Measurements from ENCODE around the gene SHISAL2B. TPM values are rescaled to one million over a fixed set of nuclear protein-coding genes. Genes with fewer than 3 reads are reported as not detected.

SHISAL2B gene
- total RNA-seq (2021): 11.1 to 15.2 TPM (median 14.8 TPM) in 3 replicates
- percentile 76 among the genes with signal in this experiment for Bru-seq, nascent RNA
- long read RNA-seq, experiment 1, transcript SHISAL2B-203 (4 exons, 846 nt): minor isoform, 9 of 34 reads
- long read RNA-seq, experiment 1, transcript SHISAL2B-201 (3 exons, 847 nt): major isoform, 17 of 34 reads
- long read RNA-seq, experiment 1, partial matches to known transcripts: 1 of 34 reads
- long read RNA-seq, experiment 1, other reads (novel, unspliced or antisense): 5 of 34 reads
- long read RNA-seq, experiment 2, transcript SHISAL2B-201 (3 exons, 847 nt): major isoform, 6 of 16 reads
- long read RNA-seq, experiment 2, partial matches to known transcripts: 0 of 16 reads
- long read RNA-seq, experiment 2, other reads (novel, unspliced or antisense): 5 of 16 reads
- long read RNA-seq, experiment 3, transcript SHISAL2B-201 (3 exons, 847 nt): minor isoform, 7 of 18 reads
- long read RNA-seq, experiment 3, transcript SHISAL2B-203 (4 exons, 846 nt): major isoform, 8 of 18 reads
- long read RNA-seq, experiment 3, partial matches to known transcripts: 0 of 18 reads
- long read RNA-seq, experiment 3, other reads (novel, unspliced or antisense): 2 of 18 reads

DNA sequence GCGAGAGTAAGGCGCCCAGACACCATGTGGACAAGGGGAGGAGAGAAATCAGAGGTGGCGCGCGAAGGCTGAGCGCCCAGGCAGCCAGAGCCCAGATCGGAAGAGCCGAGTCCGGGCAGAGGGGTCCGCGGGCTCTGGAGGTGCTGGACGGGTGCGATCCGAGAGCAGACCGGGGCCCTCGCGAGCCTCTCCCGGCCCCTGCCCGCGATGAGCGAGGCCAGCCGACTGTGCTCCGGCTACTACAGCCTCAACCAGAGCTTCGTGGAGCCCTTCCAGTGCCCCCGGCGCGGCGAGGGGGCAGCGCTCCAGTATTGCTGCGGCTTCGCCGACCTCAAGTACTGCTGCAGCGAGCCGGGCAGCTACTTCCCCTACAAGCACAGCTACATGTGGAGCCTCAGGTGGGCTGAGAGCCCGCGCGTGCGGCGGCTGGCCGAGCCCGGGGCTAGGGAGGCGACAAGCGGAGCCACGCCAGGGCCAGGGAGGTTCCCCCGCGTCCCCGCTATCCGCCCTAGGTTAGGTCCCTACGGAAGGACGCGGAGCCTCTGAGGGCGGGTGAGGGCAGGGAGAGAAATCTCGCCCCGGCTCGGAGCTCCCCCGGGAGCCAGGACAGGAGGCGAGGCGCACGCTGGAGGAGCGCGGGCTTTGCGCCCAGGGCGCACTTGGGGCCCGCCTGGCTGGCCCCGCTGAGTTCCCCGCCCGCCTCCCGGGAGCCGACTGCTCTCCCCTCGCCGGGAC lies at the start of gene SHISAL2B:
Gene SHISAL2B, plus strand, starts transcription at position 87 of the 735 bp plus-strand sequence. Its CDS starts 121 bp downstream, at position 208.
- Mint-ChIP-seq H3K4me1 (peaks cover 48% of the 10 kb centered on the region), H3K4me3 (peak within 1 kb of the TSS; percentile 85), H3K27me3 (ENCODE audit: low read depth) (peaks cover 15% of the 10 kb centered on the region), H3K36me3 (peaks cover 20% of the 10 kb centered on the region), H3K27ac (peak within 1 kb of the TSS; percentile 85), H3K9me3 (peaks cover 14% of the 10 kb centered on the region)
- ATAC-seq (peak; percentile 72), DNase-seq (ENCODE audit: low spot score) (peak; percentile 68)
- ChIA-PET CTCF (interaction anchor here (1.5 to 2.7 kb wide), 2 partner anchors 8 to 10 kb away, joined by 4 to 22 read pairs; no protein-coding TSS in a partner anchor), POLR2A (interaction anchor here (0.9 to 2.3 kb wide), 3 partner anchors 11 to 77 kb away, joined by 3 to 12 read pairs (median 3); partner anchors contain the start of genes CWC27 and SREK1IP1)
- no peak for TF ChIP-seq FOXJ3 (CRISPR knock-in tag; IDR thresholded peaks at IDR 0.05; ENCODE audit: borderline replicate concordance)
- TF ChIP-seq ESRRA (CRISPR knock-in tag; IDR thresholded peaks at IDR 0.05; ENCODE audit: borderline replicate concordance): 0 out of 2 replicates have a peak, but pooled peaks have one; percentile 53
- TF ChIP-seq, protein P1, sequence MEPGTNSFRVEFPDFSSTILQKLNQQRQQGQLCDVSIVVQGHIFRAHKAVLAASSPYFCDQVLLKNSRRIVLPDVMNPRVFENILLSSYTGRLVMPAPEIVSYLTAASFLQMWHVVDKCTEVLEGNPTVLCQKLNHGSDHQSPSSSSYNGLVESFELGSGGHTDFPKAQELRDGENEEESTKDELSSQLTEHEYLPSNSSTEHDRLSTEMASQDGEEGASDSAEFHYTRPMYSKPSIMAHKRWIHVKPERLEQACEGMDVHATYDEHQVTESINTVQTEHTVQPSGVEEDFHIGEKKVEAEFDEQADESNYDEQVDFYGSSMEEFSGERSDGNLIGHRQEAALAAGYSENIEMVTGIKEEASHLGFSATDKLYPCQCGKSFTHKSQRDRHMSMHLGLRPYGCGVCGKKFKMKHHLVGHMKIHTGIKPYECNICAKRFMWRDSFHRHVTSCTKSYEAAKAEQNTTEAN (CRISPR knock-in tag; IDR thresholded peaks at IDR 0.05): peak; percentile 95
- TF ChIP-seq ETV6 (CRISPR knock-in tag; IDR thresholded peaks at IDR 0.05): peak; percentile 38; the same call in 1 of the 2 replicates
- no peak for TF ChIP-seq ZNF396 (CRISPR knock-in tag; IDR thresholded peaks at IDR 0.05; ENCODE audit: borderline replicate concordance)
- TF ChIP-seq, protein P2, sequence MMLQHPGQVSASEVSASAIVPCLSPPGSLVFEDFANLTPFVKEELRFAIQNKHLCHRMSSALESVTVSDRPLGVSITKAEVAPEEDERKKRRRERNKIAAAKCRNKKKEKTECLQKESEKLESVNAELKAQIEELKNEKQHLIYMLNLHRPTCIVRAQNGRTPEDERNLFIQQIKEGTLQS (CRISPR knock-in tag; conservative IDR thresholded peaks at IDR 0.05): no peak
- peak; percentile 59 for TF ChIP-seq ZNF423 (CRISPR knock-in tag; IDR thresholded peaks at IDR 0.05)
- peak; percentile 38; the same call in 1 of the 2 replicates for TF ChIP-seq FOXK1 (CRISPR knock-in tag; IDR thresholded peaks at IDR 0.05)
- TF ChIP-seq TCF7 (CRISPR knock-in tag; IDR thresholded peaks at IDR 0.05; ENCODE audit: low read depth): peak; percentile 18; the same call in 1 of the 2 replicates
- no peak for TF ChIP-seq PRRX2 (CRISPR knock-in tag; IDR thresholded peaks at IDR 0.05)
- no peak for TF ChIP-seq MXD4 (CRISPR knock-in tag; IDR thresholded peaks at IDR 0.05; ENCODE audit: borderline replicate concordance)
- 0 out of 2 replicates have a peak, but pooled peaks have one; percentile 12 for TF ChIP-seq ZBTB21 (CRISPR knock-in tag; IDR thresholded peaks at IDR 0.05; ENCODE audit: borderline replicate concordance)
- no peak for TF ChIP-seq OVOL2 (CRISPR knock-in tag; IDR thresholded peaks at IDR 0.05; ENCODE audit: borderline replicate concordance)
- TF ChIP-seq CREB1 (CRISPR knock-in tag; IDR thresholded peaks at IDR 0.05): 0 out of 2 replicates have a peak, but pooled peaks have one; percentile 9
- peak; percentile 80; the same call in 1 of the 2 replicates for TF ChIP-seq NFE2L1 (CRISPR knock-in tag; IDR thresholded peaks at IDR 0.05)
- TF ChIP-seq MYBL2 (CRISPR knock-in tag; IDR thresholded peaks at IDR 0.05): peak; percentile 87
- TF ChIP-seq, protein P3, sequence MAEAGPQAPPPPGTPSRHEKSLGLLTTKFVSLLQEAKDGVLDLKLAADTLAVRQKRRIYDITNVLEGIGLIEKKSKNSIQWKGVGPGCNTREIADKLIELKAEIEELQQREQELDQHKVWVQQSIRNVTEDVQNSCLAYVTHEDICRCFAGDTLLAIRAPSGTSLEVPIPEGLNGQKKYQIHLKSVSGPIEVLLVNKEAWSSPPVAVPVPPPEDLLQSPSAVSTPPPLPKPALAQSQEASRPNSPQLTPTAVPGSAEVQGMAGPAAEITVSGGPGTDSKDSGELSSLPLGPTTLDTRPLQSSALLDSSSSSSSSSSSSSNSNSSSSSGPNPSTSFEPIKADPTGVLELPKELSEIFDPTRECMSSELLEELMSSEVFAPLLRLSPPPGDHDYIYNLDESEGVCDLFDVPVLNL (CRISPR knock-in tag; IDR thresholded peaks at IDR 0.05; ENCODE audit: borderline replicate concordance, low read depth): peak; percentile 37; the same call in 1 of the 2 replicates
- TF ChIP-seq TEAD1 (CRISPR knock-in tag; IDR thresholded peaks at IDR 0.05): peak; percentile 57; the same call in 1 of the 2 replicates
- TF ChIP-seq KAT7 (CRISPR knock-in tag; IDR thresholded peaks at IDR 0.05; ENCODE audit: borderline replicate concordance): 0 out of 2 replicates have a peak, but pooled peaks have one; percentile 68
- TF ChIP-seq, protein P4, sequence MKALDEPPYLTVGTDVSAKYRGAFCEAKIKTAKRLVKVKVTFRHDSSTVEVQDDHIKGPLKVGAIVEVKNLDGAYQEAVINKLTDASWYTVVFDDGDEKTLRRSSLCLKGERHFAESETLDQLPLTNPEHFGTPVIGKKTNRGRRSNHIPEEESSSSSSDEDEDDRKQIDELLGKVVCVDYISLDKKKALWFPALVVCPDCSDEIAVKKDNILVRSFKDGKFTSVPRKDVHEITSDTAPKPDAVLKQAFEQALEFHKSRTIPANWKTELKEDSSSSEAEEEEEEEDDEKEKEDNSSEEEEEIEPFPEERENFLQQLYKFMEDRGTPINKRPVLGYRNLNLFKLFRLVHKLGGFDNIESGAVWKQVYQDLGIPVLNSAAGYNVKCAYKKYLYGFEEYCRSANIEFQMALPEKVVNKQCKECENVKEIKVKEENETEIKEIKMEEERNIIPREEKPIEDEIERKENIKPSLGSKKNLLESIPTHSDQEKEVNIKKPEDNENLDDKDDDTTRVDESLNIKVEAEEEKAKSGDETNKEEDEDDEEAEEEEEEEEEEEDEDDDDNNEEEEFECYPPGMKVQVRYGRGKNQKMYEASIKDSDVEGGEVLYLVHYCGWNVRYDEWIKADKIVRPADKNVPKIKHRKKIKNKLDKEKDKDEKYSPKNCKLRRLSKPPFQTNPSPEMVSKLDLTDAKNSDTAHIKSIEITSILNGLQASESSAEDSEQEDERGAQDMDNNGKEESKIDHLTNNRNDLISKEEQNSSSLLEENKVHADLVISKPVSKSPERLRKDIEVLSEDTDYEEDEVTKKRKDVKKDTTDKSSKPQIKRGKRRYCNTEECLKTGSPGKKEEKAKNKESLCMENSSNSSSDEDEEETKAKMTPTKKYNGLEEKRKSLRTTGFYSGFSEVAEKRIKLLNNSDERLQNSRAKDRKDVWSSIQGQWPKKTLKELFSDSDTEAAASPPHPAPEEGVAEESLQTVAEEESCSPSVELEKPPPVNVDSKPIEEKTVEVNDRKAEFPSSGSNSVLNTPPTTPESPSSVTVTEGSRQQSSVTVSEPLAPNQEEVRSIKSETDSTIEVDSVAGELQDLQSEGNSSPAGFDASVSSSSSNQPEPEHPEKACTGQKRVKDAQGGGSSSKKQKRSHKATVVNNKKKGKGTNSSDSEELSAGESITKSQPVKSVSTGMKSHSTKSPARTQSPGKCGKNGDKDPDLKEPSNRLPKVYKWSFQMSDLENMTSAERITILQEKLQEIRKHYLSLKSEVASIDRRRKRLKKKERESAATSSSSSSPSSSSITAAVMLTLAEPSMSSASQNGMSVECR (CRISPR knock-in tag; IDR thresholded peaks at IDR 0.05; ENCODE audit: borderline replicate concordance): peak; percentile 70; the same call in 1 of the 2 replicates
- TF ChIP-seq FOXP1 (CRISPR knock-in tag; IDR thresholded peaks at IDR 0.05; ENCODE audit: borderline replicate concordance): peak; percentile 85
- TF ChIP-seq CREM (CRISPR knock-in tag; IDR thresholded peaks at IDR 0.05): peak; percentile 70; the same call in 1 of the 2 replicates
- no peak for TF ChIP-seq ZNF138 (CRISPR knock-in tag; conservative IDR thresholded peaks at IDR 0.05)
- TF ChIP-seq SMAD3 (CRISPR knock-in tag; IDR thresholded peaks at IDR 0.05; ENCODE audit: borderline replicate concordance): peak; percentile 65; the same call in 1 of the 2 replicates
- TF ChIP-seq, protein P5, sequence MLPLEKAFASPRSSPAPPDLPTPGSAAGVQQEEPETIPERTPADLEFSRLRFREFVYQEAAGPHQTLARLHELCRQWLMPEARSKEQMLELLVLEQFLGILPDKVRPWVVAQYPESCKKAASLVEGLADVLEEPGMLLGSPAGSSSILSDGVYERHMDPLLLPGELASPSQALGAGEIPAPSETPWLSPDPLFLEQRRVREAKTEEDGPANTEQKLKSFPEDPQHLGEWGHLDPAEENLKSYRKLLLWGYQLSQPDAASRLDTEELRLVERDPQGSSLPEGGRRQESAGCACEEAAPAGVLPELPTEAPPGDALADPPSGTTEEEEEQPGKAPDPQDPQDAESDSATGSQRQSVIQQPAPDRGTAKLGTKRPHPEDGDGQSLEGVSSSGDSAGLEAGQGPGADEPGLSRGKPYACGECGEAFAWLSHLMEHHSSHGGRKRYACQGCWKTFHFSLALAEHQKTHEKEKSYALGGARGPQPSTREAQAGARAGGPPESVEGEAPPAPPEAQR (CRISPR knock-in tag; IDR thresholded peaks at IDR 0.05): no peak

Measured in WTC11 (cell line).